ENCODE measurements around the gene ANKS1B. TPM values are rescaled to one million over a fixed set of nuclear protein-coding genes. Genes with fewer than 3 reads are reported as not detected.

ANKS1B gene
- total and polyA plus RNA-seq, 2 of the 4 experiments (the other 2 are of a cell fraction) = 0.17 to 0.18 TPM

- ChIA-PET POLR2A (ENCODE audit: unreplicated experiment) (no interaction called here), CTCF (interaction anchor here (1.2 kb wide), 1 partner anchor 10 kb away, joined by 3 read pairs; no protein-coding TSS in a partner anchor)
- Histone ChIP-seq H3K27me3 (ENCODE audit: control insufficient read depth, insufficient read depth, low read length) (no peaks in the 10 kb centered on the region), H4K8ac (ENCODE audit: low read depth in 2 of 2, low read length in 2 of 2) (no peak overlapping the region), H4K91ac (ENCODE audit: insufficient read depth, low read depth, low read length) (no peak overlapping the region), H3K9ac (ENCODE audit: low read depth, low read length) (no peak overlapping the region), H3K27ac (ENCODE audit: insufficient read depth, low read length) (no peak overlapping the region), H3K18ac (ENCODE audit: low read depth, low read length) (no peak overlapping the region), H4K20me1 (ENCODE audit: insufficient read depth, low read length) (no peaks in the 10 kb centered on the region), H3K14ac (replicated peaks; ENCODE audit: low read depth, low read length) (no peak overlapping the region), H2AK9ac (replicated peaks; ENCODE audit: low read depth, low read length, poor library complexity) (no peak overlapping the region), H4K5ac (ENCODE audit: low read depth, low read length) (no peak overlapping the region), H3K4me2 (ENCODE audit: low read depth, low read length) (no peak overlapping the region), H2BK5ac (ENCODE audit: low read depth, low read length, poor library complexity, severe bottlenecking) (no peak overlapping the region), H2BK120ac (ENCODE audit: low read depth, low read length) (no peak overlapping the region), H3K4me1 (ENCODE audit: control insufficient read depth, insufficient read depth, low read length) (no peaks in the 10 kb centered on the region), H3K23ac (ENCODE audit: low read depth, low read length) (no peak overlapping the region), H3K9me1 (ENCODE audit: insufficient read depth, low read length) (no peaks in the 10 kb centered on the region), H3K79me1 (ENCODE audit: low read depth in 1 of 2, low read length in 2 of 2) (no peaks in the 10 kb centered on the region), H3K9me3 (ENCODE audit: control insufficient read depth, insufficient read depth, low read length) (peaks cover 3% of the 10 kb centered on the region), H2BK20ac (ENCODE audit: low read depth, low read length) (no peak overlapping the region), H3K4ac (ENCODE audit: low read depth, low read length) (no peak overlapping the region), H2BK15ac (ENCODE audit: low read depth, low read length) (no peak overlapping the region), H3K4me3 (ENCODE audit: insufficient read depth, low read depth, low read length) (no peak overlapping the region), H2AK5ac (ENCODE audit: low read depth, low read length) (no peak overlapping the region), H2AFZ (replicated peaks; ENCODE audit: low read length, poor library complexity) (no peak overlapping the region), H3K56ac (ENCODE audit: extremely low read depth, insufficient read depth, low read length) (no peak overlapping the region), H3K36me3 (ENCODE audit: control insufficient read depth, insufficient read depth, low read length) (no peaks in the 10 kb centered on the region)
- no peak for ATAC-seq (ENCODE audit: low read depth)
- dilution Hi-C loops (cut with HindIII; ENCODE audit: low sequenced_read_pairs, unreplicated experiment) = no loop called here
- in situ Hi-C loops (cut with MboI; ENCODE audit: low sequenced_read_pairs) = no loop called here
- TF ChIP-seq CTCF (conservative IDR thresholded peaks at IDR 0.05; ENCODE audit: low read depth, low read length) (no peak), CEBPB (IDR thresholded peaks at IDR 0.05; ENCODE audit: low read depth, low read length) (no peak), RAD21 (IDR thresholded peaks at IDR 0.05; ENCODE audit: low read length) (no peak), SMC3 (IDR thresholded peaks at IDR 0.05; ENCODE audit: low read depth, low read length) (no peak), FOS (IDR thresholded peaks at IDR 0.05; ENCODE audit: low read depth, low read length) (no peak), MAZ (IDR thresholded peaks at IDR 0.05; ENCODE audit: borderline replicate concordance, low read depth, low read length) (no peak), RCOR1 (IDR thresholded peaks at IDR 0.05; ENCODE audit: insufficient replicate concordance, low read length) (no peak), MAFK (IDR thresholded peaks at IDR 0.05; ENCODE audit: low read depth, low read length) (no peak), BHLHE40 (IDR thresholded peaks at IDR 0.05; ENCODE audit: low read depth, low read length) (no peak), USF2 (IDR thresholded peaks at IDR 0.05; ENCODE audit: low read depth, low read length) (no peak), RFX5 (IDR thresholded peaks at IDR 0.05; ENCODE audit: low read depth, low read length) (no peak), POLR2A (IDR thresholded peaks at IDR 0.05; ENCODE audit: low read depth, low read length) (no peak), CHD1 (IDR thresholded peaks at IDR 0.05; ENCODE audit: low read depth, low read length) (no peak)
- no TSS peak for BruUV-seq (replicated peaks)
- intact Hi-C loops (cut with micrococcal nuclease) = no loop called here
- DNase-seq = no peak
- no CpG with 5 or more reads among the region's 2 CpGs for WGBS, 2 experiments (ENCODE audit: extremely low coverage in 2 of 2, insufficient read length in 1 of 2)
Measured at GRCh38 chr12:99309812-99310211, 674.9 kb downstream of the ANKS1B start.

All from IMR-90 (cell line).